Dedifferentiated amniotic fluid mesenchymal stem cell (primary cell): Measurements from ENCODE around the gene IGSF9.

ENCODE experiments used
- DNase-seq: peaks from one replicate; pipeline ENCODE4 v3.0.0-alpha.2; 2016; ENCODE audit errors: extremely low spot score

IGSF9 gene

GRCh38 chr1:159897962-159898361 is 47.5 kb downstream of the IGSF9 start:
- no peak for DNase-seq

DNA sequence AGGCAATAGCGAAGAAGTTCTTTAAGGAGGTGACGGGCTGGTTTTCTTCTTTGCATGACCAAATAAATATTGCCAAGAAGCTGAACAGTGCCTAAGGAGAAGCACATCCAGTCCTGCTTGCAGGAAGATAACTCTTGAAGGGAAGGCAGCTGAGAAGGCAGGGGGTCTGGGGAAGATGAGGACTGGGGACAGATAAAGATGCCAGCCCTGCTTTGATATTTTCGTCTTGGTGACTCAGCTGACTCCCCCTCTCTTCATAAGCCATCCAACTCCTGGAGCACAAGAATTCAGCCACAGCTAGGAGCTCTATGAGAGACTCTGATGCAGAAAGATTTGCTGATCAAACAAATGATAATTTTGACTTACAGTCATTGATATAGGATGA is 48.9 kb downstream of the IGSF9 start:
- DNase-seq = no peak

- DNase-seq = no peak
Measured at GRCh38 chr1:159895836-159896545, 49.4 kb downstream of the IGSF9 start.

- no peak for DNase-seq
Measured at GRCh38 chr1:159895286-159895685, 50.1 kb downstream of the IGSF9 start.

GRCh38 chr1:159892944-159893343 is 52.5 kb downstream of the IGSF9 start:
- no peak for DNase-seq

DNA sequence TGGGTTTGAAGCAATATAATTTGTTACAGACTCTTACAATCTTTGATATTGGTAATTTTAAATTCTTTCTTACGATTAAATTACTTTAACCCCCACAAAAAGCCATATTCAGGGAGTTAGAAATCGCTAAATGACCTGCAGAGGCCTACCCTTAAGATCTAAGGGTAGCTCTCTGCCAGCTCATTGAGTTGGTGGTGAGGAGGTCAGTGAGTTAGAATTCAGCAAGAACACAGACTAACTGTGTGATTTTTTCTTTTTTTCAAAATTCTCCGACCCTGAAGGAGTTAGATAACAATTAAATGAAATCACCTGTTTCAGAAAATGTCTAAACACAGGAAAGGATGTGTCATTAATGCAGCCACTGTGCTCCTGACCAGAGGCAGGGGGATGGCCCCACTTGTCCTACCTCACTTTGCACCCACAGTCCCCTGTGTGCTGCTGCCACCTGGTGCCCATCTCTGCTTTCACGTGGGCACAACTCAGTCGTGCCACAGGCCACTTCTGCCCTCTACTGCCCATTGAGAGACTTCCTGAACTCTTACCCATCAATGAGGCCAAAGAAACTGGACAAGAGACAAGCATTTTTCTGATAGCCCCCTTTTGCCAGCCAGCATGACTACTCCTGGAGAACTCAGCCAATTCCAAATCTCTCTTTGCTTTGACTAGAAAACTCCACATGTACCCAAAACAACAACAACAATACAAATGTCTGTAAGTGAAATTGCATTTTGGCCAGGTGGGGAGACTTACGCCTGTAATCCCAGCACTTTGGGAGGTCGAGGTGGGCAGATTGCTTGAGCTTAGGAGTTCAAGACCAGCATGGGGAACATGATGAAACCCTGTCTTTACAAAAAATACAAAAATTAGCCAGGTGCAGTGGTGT is 53.9 kb downstream of the IGSF9 start:
- DNase-seq = peak; percentile 87

DNA sequence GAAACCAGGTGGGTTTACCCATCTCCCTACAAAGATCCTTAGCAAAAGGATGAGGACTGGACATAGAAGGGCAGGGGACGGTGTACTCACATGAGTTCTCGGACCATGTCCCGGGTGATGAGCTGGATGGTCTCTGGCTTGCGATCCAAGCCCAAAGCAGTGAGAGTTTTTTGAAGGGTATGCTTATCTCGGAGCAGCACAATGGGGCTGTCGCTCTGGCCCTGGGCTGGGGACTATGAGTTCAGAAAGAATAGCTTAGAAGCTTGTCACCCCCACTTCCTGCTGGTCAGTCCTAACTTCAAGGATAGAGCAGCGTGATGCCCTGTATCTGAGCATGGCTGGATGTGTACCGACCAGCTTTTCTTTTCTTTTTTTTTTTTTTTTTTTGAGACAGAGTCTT is 55.0 kb downstream of the IGSF9 start:
- no peak for DNase-seq

DNA sequence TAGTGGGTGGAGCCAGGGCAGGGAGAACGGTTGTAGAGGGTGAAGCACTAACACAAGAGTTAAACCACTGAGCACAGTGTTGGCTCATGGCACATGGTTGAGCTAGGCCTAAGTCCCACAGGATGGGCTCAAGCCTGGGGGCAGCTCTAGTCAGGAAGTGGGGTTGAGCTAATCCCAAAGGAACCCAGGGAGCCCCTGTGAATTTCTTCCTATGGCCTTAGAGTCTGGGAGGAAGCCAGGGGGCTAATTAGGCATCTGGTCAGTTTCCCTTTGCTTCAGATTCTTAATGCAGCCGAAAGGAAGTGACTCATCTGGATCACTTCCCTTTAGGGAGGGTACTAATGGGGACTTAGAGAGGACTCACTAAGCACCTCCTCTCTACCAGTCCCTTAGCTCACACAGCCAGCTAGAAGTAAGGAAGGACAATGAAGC is 55.6 kb downstream of the IGSF9 start:
- DNase-seq = peak; percentile 81

GRCh38 chr1:159889202-159889601 is 56.2 kb downstream of the IGSF9 start:
- no peak for DNase-seq

DNA sequence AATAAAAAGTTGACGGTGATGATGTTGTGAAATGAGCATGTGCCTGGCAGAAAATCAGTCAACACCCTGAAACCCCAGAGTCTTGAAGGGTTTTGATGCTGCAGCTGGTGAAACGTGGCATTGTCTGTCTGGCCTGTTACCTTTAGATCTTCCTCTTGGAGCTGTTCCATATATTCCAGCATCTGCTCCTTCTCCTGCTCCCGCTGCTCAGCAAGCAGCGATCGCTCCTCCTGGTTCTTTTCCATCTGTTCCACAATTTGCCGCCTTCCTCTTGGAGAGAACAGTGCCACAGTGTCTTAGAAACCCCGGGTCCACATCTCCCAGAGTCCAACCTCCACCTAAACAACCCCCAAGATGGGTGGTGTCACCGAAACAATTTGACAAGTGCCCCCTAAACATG is 61.1 kb downstream of the IGSF9 start:
- no peak for DNase-seq

- no peak for DNase-seq
Measured at GRCh38 chr1:159883134-159883533, 62.3 kb downstream of the IGSF9 start.

GRCh38 chr1:159882527-159882862 is 62.9 kb downstream of the IGSF9 start:
- DNase-seq = no peak

- DNase-seq = peak; percentile 51
Measured at GRCh38 chr1:159881622-159882526, 63.5 kb downstream of the IGSF9 start.

DNA sequence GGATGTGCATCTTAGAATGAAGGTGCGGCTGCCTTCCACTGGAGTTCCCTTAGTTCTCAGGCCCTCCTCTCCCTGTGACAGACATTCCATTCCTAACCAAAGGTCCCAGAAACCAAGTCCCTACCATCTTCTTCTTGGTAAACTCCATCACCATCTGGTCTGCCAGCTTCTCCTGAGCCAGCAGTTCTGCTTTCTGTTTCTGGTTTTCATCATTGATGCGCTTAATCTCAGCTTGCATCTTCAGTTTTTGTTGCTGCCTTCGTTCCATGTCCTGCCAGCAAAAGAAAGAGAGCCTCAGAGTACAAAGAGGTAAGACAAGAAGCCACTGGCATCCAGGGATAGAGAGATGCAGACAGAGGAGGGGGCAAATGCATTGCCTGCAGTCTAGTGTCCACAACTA is 65.0 kb downstream of the IGSF9 start:
- DNase-seq = no peak

DNA sequence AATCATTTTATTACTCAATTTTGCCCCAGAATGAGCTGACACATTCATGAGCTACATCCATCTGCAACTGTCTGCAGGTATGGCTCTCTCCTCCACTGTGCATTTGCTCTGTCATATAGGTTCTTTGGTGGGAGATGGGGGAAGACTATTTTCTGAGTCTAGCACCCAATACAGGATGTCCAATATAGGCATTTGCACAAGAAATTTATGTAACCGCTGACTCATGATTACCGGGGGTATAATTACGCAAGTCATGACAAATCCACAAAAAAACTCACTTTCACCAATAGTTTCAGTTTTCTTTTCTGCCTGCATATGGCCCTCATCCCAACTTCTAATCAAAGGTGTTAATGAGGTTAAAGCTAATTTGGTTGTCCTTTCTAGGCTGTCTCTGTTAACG is 65.4 kb downstream of the IGSF9 start:
- DNase-seq = peak; percentile 35

DNA sequence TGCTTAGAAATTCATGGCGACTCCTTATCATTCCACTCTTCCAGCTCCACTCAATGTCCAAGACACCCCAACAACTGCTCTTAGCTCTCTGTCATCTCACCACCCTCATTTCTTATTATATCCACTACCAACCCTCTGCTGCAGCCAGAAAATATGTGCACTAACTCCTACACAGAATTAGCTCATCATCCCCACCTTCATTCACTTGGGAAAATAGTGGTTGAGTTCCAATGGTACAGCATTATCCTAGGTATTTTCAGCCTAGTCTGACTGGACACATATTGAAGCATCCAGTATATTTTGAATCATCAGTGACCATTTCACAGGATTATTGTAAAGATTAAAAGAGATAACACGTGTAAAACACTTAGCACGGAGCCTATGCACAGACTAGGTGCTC is 66.3 kb downstream of the IGSF9 start:
- no peak for DNase-seq

DNA sequence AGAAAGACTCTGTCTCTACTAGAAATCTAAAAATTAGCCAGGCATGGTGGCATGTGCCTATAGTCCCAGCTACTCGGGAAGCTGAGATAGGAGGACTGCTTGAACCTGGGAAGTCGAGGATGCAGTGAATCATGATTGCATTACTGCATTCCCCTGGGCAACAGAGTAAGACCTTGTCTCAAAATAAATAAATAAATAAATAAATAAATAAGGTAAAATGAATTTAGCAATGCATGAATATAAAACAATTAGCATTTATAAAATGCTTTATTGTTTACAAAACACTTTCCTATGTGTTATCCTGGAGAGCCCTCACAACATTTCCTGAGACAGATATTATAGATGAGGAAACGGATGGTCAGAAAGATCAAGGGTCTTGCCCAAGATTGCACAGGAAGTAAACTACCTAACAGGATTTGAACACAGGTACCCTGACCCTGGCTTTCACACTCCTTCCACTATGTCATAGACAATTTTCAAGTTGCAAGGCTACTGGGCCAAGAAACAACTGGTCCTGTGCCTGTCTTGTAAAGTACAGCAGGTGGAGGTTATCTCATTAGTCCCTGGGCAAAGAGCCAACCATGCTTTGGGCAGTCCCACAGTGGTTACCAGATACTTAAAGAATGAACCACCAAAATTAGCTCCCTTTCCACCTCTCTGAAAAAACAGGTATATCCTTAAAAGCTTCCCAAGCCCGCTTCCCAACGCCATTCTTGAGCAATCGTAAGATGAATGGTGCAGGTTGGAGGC is 67.5 kb downstream of the IGSF9 start:
- no peak for DNase-seq
